HG03066 (cell line): ENCODE measurements around the gene ZNF311.
"Not testable (repeated sequence)": the region's sequence is repeated elsewhere in the genome, so short reads cannot be mapped to it uniquely, and the experiment has no call there.

Experiments
- ATAC-seq: cut with Tn5 transposase; IDR thresholded peaks from one replicate; pipeline ENCODE4 v1.9.1; 2021; ENCODE audit warnings: low read depth; ENCODE audit not compliant: unreplicated experiment

Gene ZNF311

GRCh38 chr6:28956331-28956730 is 48.8 kb downstream of the ZNF311 start:
- ATAC-seq, result no peak

GRCh38 chr6:28953585-28954258 is 51.4 kb downstream of the ZNF311 start:
- no peak for ATAC-seq

DNA sequence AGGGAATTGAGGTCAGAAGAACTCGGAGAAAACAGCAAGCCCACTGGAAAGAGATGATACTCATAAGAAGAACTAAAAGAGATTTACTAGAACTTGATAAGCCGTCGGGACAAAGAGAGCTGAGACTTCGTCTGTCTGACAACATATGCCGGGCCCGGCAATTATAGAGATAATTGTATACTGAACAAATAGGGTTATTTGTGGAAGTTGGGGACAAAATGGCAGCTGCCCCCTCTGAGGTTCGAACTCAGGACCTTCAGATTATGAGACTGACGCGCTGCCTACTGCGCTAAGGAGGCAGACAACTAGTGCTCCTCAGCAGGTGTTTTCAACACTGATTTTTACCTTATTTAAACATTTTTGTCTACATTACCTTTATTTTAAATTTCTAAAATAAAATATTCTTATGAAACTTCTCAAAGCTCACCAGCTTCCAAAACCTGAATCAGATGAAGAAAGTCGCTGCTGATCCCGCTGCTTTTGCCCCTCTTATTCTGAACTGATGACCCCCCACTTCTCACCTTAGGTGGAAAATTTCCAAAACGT is 52.0 kb downstream of the ZNF311 start:
- no peak for ATAC-seq

DNA sequence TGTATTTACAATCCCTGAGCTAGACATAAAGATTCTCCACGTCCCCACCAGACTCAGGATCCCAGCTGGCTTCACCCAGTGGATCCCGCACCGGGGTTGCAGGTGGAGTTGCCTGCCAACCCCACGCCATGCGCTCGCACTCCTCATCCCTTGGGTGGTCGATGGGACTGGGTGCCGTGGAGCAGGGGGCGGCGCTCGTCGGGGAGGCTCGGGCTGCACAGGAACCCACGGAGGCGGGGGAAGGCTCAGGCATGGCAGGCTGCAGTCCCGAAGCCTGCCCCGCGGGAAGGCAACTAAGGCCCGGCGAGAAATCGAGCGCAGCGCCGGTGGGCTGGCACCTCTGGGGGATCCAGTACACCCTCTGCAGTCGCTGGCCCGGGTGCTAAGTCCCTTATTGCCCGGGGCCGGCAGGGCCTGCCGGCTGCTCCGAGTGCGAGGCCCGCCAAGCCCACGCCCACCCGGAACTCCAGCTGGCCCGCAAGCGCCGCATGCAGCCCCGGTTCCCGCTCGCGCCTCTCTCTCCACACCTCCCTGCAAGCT is 55.4 kb downstream of the ZNF311 start:
- ATAC-seq, result not testable (repeated sequence)

GRCh38 chr6:28948782-28949486 is 56.2 kb downstream of the ZNF311 start:
- ATAC-seq, result no peak

GRCh38 chr6:28947831-28948270 is 57.3 kb downstream of the ZNF311 start:
- ATAC-seq, result no peak

DNA sequence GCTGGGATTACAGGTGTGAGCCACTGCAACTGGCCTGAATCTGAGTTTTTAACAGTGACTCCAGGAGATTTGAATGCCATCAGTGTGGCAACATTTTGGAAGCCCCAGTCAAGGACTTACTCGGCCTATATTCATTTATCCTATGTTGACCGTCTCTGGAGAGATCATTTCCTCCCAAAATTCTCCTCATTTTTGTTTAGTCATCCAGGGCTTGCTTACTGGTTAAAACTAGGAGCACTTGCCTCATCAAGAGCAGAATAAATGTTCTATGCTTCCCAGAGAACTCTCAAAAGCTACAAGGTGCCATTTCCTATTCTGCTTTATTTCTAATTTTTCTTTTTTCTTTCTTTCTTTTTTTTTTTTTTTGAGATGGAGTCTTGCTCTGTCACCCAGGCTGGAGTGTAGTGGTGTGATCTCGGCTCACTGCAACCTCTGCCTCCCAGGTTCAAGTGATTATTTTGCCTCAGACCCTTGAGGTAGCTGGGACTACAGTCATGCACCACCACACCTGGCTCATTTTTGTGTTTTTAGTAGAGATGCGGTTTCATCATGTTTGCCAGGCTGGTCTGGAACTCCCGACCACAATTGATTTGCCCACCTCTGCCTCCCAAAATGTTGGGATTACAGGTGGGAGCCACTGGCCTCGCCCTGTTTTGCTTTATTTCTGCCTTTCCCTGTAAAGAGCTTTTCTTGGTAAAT is 57.9 kb downstream of the ZNF311 start:
- ATAC-seq, result no peak

- no peak for ATAC-seq
Observed at GRCh38 chr6:28945349-28945748, 59.8 kb downstream of the ZNF311 start.
